ENCODE data around the gene PTPA. TPM values are rescaled to one million over a fixed set of nuclear protein-coding genes. Genes with fewer than 3 reads are reported as not detected.

Gene PTPA
- total and polyA plus RNA-seq, 9 of the 15 experiments (the other 6 are each of a cell fraction or from before 2014, with no cell fraction given), result 1.7 to 121 (median 72.6) TPM

DNA sequence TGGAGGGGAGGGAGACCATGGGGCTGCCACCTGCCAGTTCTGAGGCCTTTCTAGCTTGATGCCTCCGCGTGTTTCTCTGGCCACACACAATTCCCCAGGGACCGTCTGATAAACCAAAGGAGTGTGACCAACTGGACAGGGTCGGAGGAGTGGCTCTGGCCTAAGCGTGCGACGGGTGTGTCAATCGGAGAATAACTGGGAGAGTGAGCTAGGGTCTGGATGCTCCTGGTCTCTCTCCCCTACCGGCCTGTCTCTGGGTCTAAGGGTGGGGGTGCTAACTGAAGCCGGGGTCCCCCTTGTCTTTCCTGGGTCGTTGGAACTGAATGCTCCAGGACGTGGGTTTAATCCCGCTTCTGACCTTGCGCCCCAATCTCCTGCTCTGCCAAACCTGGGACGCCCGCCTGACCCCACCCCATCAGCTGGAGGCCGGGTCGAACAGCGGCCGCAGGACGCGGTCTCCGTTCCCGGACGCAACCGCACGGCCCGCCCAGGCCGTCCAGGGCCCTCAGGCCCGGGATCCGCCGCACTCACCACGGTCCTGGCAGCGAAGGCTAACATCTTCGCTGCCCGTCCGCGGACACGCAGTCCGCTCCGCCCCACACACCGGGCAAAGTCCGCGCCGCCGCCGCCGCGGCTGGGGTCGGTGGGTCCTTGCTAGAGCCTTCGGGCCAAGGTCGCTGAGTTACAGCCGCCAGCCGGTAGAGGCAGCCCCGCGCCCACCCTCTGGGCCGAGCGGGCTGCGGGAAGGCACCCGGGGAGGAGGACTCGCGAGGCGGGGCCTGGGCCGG is 1.1 kb upstream of the PTPA start (continued):
- 0 out of 2 replicates have a peak, but pooled peaks have one; percentile 56 for TF ChIP-seq E2F5 (CRISPR knock-in tag; IDR thresholded peaks at IDR 0.05)
- TF ChIP-seq ZFX (CRISPR knock-in tag; IDR thresholded peaks at IDR 0.05), result peak; percentile 91
- 0 out of 4 replicates have a peak, but pooled peaks of 1 of the 2 experiments have one; percentile 20 for TF ChIP-seq SRF (CRISPR knock-in tag; IDR thresholded peaks at IDR 0.05)
- TF ChIP-seq YY1 (IDR thresholded peaks at IDR 0.05; ENCODE audit: borderline replicate concordance in 1 of 3, control insufficient read depth in 1 of 3, extremely low read depth in 1 of 3, insufficient read depth in 3 of 3, insufficient read length in 1 of 3, insufficient replicate concordance in 2 of 3, low read depth in 1 of 3, low read length in 2 of 3), result peak in 1 of 3 experiments; percentile 14
- TF ChIP-seq SAFB (IDR thresholded peaks at IDR 0.05; ENCODE audit: borderline replicate concordance, low read depth, low read length), result no peak
- TF ChIP-seq, protein P1, sequence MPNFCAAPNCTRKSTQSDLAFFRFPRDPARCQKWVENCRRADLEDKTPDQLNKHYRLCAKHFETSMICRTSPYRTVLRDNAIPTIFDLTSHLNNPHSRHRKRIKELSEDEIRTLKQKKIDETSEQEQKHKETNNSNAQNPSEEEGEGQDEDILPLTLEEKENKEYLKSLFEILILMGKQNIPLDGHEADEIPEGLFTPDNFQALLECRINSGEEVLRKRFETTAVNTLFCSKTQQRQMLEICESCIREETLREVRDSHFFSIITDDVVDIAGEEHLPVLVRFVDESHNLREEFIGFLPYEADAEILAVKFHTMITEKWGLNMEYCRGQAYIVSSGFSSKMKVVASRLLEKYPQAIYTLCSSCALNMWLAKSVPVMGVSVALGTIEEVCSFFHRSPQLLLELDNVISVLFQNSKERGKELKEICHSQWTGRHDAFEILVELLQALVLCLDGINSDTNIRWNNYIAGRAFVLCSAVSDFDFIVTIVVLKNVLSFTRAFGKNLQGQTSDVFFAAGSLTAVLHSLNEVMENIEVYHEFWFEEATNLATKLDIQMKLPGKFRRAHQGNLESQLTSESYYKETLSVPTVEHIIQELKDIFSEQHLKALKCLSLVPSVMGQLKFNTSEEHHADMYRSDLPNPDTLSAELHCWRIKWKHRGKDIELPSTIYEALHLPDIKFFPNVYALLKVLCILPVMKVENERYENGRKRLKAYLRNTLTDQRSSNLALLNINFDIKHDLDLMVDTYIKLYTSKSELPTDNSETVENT (CRISPR knock-in tag; IDR thresholded peaks at IDR 0.05), result 0 out of 2 replicates have a peak, but pooled peaks have one; percentile 20
- TF ChIP-seq MTA3 (IDR thresholded peaks at IDR 0.05; ENCODE audit: borderline replicate concordance), result peak; percentile 12; the same call in 1 of the 2 replicates
- TF ChIP-seq NONO (IDR thresholded peaks at IDR 0.05; ENCODE audit: low read depth in 2 of 2, low read length in 1 of 2), result no peak
- TF ChIP-seq ZNF124 (CRISPR knock-in tag; IDR thresholded peaks at IDR 0.05), result 0 out of 2 replicates have a peak, but pooled peaks have one; percentile 44
